ENCODE data around the gene SLC49A3.
A peak's percentile ranks its signal among the peaks of the same experiment; 100 is the strongest.
"Not testable (repeated sequence)": the region's sequence is repeated elsewhere in the genome, so short reads cannot be mapped to it uniquely, and the experiment has no call there.

The SLC49A3 gene

GRCh38 chr4:721261-722168 is 32.6 kb upstream of the SLC49A3 start:
- DNase-seq: no peak

DNA sequence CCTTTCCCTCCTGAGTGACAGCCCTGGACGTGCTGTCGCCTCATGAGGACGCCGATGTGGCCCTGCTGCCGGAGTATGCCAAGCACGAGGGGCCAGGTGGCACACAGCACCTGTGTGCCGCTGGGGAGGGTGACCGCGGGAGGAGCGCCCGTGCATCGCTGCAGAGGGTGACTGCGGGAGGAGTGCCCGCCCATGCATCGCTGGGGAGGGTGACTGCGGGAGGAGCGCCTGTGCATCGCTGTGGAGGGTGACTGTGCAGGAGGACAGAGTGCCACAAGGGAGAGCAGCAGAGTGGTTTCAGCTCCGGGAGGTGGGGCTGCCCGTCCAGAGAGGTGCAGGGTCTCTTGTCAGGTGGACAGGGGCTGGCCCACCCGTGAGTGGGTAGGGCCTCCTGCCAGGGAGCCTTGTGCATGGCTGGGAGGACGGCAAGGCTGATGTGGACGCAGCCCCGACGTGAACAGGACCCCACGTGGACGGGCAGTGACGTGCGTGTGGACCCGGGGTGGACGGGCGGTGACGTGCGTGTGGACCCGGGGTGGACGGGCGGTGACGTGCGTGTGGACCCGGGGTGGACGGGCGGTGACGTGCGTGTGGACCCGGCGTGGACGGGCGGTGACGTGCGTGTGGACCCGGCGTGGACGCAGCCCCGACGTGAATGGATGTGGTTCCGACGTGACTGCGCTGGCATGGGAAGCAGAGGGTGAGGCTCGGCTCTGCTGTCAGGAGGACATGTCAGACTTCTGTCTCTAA is 31.3 kb upstream of the SLC49A3 start:
- no peak for DNase-seq

DNA sequence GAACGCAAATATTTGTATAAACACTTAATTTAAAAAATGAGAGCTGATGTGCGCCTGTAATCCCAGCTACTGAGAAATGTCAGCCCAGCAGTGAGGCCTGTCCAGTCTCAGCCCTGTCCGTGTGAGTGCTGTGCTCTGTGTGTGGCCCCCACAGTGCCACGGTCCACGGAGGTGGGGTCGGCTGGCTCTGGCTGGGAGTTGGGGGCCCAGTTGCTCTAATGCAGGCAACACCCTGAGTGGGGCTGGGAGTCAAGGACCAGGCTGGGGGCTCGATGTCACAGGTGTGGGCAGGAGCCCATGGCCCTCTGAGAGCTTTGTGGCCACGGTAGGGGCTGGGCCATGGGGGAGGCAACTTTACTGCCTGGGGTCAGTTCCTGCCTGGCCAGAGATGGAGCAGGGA is 29.5 kb upstream of the SLC49A3 start:
- no peak for DNase-seq

DNA sequence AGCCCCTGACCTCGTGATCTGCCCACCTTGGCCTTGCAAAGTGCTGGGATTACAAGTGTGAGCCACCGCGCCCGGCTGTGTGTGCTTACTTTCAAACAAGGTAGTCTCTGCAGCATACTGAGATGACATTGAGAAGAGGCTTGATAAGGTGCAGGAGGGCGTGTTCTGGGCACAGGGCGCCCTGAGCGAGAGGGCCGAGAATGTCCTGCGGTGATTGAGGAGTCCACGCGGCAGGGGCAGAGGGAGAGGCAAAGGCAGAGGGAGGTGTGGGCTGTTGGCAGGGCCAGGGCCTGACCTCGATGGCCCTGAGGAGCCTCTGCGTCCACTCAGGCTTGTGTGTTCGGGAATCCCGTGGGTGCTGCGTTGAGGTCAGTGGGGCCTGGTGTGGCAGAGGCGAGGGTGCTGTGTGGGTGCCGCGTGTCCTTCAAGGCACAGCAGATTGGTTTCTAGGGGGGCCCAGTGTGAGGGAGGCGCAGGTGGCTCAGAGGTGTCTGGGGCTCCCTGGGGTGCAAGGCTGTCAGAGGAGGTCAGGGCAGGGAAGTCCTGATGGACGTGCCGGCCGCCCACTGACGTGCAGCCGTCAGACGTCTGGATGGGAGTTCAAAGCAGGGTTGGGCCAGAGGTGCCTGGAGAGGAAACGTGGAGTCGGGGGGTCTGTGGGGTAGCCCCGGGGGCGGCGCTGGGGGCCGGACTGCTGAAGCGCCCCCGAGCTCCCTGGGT is 28.8 kb upstream of the SLC49A3 start:
- no peak for DNase-seq

GRCh38 chr4:714087-714486 is 25.1 kb upstream of the SLC49A3 start:
- no peak for DNase-seq

DNA sequence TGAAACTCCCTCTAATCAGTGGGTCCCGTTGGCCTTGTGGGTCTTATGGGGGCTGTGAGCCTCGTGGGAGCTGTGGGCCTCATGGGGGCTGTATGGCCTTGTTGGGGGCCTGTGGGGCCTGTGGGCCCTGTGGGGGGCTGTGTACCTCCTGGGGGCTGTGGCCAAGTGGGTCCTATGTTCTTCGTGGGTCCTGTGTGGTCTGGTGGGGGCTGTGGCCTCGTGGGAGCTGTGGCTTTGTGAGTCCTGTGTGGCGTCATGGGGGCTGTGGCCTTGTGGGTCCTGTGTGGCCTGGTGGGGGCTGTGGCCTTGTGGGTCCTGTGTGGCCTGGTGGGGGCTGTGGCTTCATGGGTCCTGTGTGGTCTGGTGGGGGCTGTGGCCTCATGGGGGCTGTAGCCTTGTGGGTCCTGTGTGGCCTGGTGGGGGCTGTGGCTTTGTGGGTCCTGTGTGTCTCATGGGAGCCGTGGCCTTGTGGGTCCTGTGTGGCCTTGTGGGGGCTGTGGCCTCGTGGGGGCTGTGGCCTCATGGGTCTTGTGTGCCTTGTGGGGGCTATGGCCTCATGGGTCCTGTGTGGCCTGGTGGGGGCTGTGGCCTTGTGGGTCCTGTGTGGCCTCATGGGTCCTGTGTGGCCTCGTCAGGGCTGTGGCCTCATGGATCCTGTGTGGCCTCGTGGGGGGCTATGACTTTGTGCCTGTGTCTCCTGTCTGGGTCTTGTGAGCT is 24.1 kb upstream of the SLC49A3 start:
- no peak for DNase-seq

DNA sequence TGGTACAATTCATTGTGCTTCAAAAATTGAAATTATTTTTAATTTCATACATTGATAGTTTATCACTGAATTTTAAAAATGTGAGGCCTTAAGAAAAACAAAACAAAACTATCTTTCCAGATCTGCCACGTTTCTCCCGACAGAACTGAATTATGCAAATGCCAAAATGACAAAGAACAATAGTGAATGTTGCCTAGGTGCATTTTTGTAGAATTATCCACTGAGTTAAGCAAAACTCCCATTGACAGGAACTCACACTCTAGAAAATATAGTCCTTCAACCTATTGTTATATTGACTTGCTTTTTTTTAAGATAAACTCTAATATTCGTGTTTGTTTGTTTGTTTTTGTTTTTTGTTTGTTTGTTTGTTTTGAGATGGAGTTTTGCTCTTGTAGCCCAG is 23.1 kb upstream of the SLC49A3 start:
- DNase-seq: no peak

DNA sequence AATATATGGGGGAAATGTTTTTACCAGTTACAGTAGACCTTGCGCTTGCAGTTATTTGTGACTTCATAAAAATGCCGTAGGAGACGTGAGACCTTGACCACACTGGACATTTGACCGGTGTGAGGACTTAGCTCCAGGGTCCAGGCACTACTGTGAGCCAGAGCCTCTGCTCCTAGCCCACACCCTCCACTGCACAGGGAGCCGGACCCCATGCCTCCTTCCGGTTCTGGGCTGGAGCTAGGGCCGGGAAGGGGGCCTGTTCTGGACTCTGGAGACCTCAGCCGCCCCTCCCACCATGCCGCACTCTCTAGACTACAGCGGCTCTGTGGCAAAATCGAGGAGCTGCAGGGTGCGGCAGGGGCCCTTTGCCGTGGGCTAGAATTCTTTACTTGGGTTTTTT is 22.0 kb upstream of the SLC49A3 start:
- no peak for DNase-seq

- no peak for DNase-seq
Observed at GRCh38 chr4:710116-710515, 21.2 kb upstream of the SLC49A3 start.

GRCh38 chr4:709348-709747 is 20.4 kb upstream of the SLC49A3 start:
- no peak for DNase-seq

DNA sequence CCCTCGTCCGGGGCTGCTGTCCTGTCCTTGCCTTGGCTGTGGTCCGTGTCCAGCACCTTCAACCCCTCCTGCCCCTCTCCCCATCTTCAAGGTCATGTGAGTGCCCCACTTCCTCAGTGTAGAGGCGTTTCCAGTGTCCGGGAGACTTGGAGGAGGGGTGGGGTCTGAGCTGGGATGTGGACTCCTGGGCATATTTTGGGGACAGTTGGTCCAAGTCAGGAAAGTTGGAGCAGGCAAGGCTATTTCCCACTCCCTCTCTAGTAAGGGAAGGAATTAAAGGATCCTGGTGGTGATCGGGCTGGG is 19.6 kb upstream of the SLC49A3 start:
- DNase-seq: no peak

- DNase-seq: no peak
Observed at GRCh38 chr4:707929-708630, 19.1 kb upstream of the SLC49A3 start.

DNA sequence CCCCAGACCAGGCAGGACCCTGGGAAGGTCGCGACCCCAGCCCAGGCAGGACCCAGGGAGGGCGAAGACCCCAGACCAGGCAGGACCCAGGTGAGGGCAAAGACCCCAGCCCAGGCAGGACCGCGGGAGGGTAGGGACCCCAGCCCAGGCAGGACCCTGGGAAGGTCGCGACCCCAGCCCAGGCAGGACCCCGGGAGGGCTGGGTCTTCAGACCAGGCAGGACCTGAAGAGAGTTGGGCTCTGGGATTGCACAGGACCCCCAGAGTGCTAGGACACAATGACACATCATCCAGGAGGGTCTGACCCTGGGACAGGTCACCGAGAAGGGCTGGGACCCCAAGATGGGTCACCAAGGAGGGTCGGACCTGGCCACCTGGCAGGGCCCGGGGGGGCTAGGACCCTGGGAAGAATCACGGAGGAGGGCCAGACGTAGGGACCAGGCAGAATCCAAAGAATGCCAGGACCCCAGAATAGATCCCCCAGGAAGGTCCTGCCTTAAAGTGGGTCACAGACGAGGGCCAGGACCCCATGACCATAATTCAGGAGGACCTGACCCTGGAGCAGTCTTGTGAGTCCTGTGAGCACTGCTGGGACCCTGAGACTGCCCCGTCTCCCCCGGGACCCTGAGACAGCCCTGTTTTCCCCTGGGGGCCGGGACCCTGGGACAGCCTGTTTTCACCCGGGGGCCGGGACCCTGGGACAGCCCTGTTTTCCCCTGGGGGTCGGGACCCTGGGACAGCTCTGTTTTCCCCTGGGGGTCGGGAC is 18.1 kb upstream of the SLC49A3 start:
- DNase-seq: no peak

DNA sequence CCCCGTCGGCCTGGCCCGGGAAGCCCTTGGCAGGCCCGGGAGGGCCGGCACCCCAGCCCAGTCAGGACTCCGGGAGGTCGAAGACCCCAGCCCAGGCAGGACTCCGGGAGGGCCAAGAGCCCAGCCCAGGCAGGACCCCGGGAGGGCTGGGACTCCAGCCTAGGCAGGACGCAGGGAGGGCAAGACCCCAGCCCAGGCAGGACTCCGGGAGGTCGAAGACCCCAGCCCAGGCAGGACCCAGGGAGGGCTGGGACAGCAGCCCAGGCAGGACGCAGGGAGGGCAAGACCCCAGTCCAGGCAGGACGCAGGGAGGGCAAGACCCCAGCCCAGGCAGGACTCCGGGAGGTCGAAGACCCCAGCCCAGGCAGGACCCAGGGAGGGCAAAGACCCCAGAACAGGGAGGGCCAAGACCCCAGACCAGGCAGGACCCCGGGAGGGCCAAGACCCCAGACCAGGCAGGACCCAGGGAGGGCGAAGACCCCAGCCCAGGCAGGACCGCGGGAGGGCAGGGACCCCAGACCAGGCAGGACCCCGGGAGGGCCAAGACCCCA is 17.2 kb upstream of the SLC49A3 start:
- DNase-seq: not testable (repeated sequence)

DNA sequence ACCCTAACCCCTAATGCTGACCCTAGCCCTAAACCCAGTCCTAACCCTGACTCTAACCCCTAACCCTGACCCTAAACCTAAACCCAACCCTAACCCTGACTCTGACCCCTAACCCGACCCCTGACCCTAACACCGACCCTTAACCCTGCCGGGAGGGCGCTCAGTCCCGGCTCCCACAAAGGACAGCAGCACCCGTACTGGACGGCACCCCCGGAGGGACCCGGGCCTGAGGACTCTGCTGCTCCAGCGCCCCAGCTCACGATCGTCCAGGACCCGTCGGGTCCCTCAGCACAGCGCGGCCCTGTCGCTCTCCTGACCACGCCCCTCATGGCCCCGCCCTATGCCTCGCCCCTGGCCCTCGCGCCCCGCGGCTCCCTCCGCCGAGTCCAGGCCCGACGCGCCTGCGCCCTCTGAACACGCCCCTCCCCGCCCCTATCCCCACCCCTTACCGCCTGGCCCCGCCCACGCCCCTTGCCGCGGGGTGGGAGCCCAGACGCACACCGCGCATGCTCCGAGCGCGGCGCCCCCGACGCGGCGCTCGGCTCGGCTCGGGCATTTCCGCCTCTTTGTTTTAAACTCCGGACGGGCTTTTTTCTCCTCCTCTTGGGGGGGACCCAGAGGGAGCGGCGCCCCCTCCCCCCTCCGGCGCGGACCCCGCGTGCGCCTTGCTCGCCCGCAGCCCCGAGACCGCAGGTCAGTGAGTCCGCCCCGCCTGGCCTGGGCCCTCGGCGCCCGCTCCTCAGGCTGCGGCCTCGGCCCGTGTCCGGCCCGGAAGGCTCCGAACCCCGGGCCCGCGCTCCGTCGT is 16.5 kb upstream of the SLC49A3 start, which contains the start of gene PCGF3:
Gene PCGF3, plus strand, starts transcription at position 555 of the 805 bp plus-strand sequence. CDS start 27,849 bp downstream, outside the sequence.
- DNase-seq: peak; percentile 92

DNA sequence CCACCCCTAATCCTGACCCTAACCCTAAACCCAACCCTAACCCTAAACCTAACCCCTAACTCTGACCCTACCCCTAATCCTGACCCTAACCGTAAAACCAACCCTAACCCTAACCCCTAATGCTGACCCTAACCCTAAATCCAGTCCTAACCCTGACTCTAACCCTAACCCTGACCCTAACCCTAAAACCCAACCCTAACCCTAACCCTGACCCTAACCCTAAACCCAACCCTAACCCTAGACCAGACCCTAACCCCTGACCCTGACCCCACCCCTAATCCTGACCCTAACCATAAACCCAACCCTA is 16.0 kb upstream of the SLC49A3 start:
- no peak for DNase-seq

GRCh38 chr4:704198-704891 is 15.4 kb upstream of the SLC49A3 start:
- DNase-seq: no peak

- DNase-seq: no peak
Observed at GRCh38 chr4:703336-704197, 14.6 kb upstream of the SLC49A3 start.

GRCh38 chr4:702618-703048 is 13.7 kb upstream of the SLC49A3 start:
- DNase-seq: no peak

All from central memory CD4-positive, alpha-beta T cell (primary cell).